Measurements from ENCODE around the gene PLEKHM2. TPM values are rescaled to one million over a fixed set of nuclear protein-coding genes. Genes with fewer than 3 reads are reported as not detected.
A peak's percentile ranks its signal among the peaks of the same experiment; 100 is the strongest.

PLEKHM2 gene
- total and polyA plus RNA-seq, 3 experiments from 2014 or later = 8.3 to 56.3 (median 55.8) TPM

DNA sequence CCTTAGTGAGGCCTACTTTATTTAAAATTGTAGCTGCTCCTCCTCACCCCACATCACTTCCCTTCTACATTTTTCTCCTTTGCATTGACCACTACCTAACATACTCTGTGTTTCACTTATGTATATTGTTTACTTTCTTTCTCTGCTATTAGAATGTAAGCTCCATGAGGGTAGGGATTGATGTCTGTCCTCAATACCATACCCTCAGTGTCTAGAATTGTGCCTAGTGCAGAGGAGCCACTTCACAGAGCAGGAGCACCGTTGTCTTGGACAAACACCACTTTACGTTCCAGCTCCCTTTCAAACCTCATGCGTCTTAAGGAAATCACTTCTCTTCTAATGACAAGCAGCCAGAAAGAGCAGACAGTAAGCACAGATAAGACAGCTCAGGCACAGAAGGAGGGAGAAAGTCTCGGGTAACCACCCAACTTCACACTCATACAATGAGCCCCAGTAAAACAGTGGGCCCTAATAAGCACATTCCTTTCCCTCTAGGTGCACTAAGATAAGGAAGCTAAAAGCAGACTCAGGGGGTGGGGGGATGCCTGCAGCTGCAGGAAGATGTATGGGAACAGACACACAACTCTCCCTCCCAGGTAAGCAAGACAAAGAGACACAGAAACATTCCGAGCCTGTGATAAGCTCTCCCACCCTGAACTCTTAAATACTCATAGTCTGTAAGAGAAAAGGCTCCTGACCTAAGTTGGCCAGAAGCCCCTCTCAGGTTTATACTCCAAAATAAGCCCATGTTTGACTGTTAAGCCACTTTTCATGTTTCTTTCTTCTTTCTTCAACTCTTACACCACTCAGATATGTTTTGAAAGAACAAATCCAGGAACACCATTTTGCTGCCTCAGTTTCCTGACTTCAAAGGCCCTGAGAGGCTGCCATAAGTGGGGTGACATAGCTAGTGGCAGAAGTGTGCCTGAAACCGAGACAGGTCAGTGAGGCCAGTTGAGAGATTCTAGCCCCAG lies 7.1 kb upstream of the PLEKHM2 start:
- Mint-ChIP-seq H3K36me3 (no peaks in the 10 kb centered on the region), H3K27me3 (no peaks in the 10 kb centered on the region), H3K4me3 (no peak overlapping the region), H3K4me1 (no peaks in the 10 kb centered on the region), H3K27ac (peak overlapping the region in 2 of 8 donors; percentile 66 to 82), H3K9me3 (no peaks in the 10 kb centered on the region)
- Histone ChIP-seq H3K27ac (ENCODE audit: low read depth, low read length) (no peak overlapping the region), H3K4me1 (ENCODE audit: insufficient read depth, low read length) (no peaks in the 10 kb centered on the region), H3K9me3 (ENCODE audit: low read length) (no peaks in the 10 kb centered on the region), H3K4me3 (ENCODE audit: low read length) (no peak overlapping the region), H3K36me3 (ENCODE audit: insufficient read depth, low read length) (no peaks in the 10 kb centered on the region), H3K27me3 (ENCODE audit: insufficient read depth, low read length, poor library complexity, severe bottlenecking) (no peaks in the 10 kb centered on the region)
- no peak for DNase-seq
- ChIA-PET POLR2A (no interaction called here), CTCF (interaction anchor here (0.7 kb wide), 1 partner anchor 421 kb away, joined by 4 read pairs; no protein-coding TSS in a partner anchor)

DNA sequence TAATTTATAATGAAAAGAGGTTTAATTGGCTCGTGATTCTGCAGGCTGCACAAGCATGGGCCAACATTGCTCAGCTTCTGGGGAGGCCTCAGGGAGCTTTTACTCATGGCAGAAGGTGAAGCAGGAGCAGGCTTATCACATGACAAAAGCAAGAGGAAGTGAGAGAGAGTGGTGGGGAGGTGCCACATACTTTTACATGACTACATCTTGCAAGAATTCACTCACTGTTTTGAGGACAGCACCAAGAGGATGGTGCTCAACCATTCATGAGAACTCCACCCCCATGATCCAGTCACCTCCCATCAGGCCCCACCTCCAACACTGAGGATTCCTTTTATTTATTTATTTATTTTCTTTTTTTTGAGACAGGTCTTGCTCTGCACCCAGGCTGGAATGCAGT lies 5.5 kb upstream of the PLEKHM2 start:
- CTCF ChIA-PET = no interaction called here
- Mint-ChIP-seq H3K27ac (no peak overlapping the region), H3K36me3 (no peaks in the 10 kb centered on the region), H3K9me3 (no peaks in the 10 kb centered on the region), H3K27me3 (no peaks in the 10 kb centered on the region), H3K4me1 (peaks cover 0 to 4% (median 4%) of the 10 kb centered on the region in 3 donors), H3K4me3 (no peak overlapping the region)
- Histone ChIP-seq H3K4me3 (ENCODE audit: low read length) (no peak overlapping the region), H3K36me3 (ENCODE audit: insufficient read depth, low read length) (no peaks in the 10 kb centered on the region), H3K27me3 (ENCODE audit: insufficient read depth, low read length, poor library complexity, severe bottlenecking) (no peaks in the 10 kb centered on the region), H3K27ac (ENCODE audit: low read depth, low read length) (no peak overlapping the region), H3K4me1 (ENCODE audit: insufficient read depth, low read length) (peaks cover 3% of the 10 kb centered on the region), H3K9me3 (ENCODE audit: low read length) (no peaks in the 10 kb centered on the region)
- no peak for DNase-seq
- POLR2A ChIA-PET = no interaction called here

DNA sequence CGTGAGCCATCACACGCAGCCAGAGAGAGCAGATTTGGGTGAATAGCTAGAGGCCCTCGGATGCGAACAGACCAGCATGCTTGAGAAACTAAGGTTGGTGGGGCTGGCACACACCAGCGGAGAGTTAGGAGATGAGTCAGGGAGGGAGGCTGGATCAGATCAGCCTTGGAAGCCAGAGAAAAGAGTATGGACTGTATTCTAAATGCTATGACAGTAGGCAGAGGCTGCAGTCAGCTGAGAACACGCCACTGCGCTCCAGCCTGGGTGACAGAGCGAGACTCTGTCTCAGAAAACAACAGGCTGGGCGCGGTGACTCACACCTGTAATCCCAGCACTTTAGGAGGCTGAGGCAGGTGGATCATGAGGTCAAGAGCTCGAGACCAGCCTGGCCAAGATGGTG lies 4.0 kb upstream of the PLEKHM2 start:
- H3K9me3 ChIP-seq (ENCODE audit: low read length) = no peaks in the 10 kb centered on the region
- Mint-ChIP-seq H3K27ac (peak overlapping the region in 1 of 8 donors; percentile 93), H3K27me3 (no peaks in the 10 kb centered on the region), H3K4me3 (peak overlapping the region in 2 of 7 donors; percentile 20 to 76), H3K9me3 (no peaks in the 10 kb centered on the region), H3K4me1 (peaks cover 3 to 7% (median 6%) of the 10 kb centered on the region in 3 donors), H3K36me3 (peaks cover 0 to 2% (median 0%) of the 10 kb centered on the region in 3 donors)
- no peaks in the 10 kb centered on the region for H3K36me3 ChIP-seq (ENCODE audit: insufficient read depth, low read length)
- DNase-seq = no peak
- H3K27ac ChIP-seq (ENCODE audit: low read depth, low read length) = no peak overlapping the region
- ChIA-PET CTCF (no interaction called here), POLR2A (no interaction called here)
- H3K27me3 ChIP-seq (ENCODE audit: insufficient read depth, low read length, poor library complexity, severe bottlenecking) = no peaks in the 10 kb centered on the region
- H3K4me3 ChIP-seq (ENCODE audit: low read length) = no peak overlapping the region
- H3K4me1 ChIP-seq (ENCODE audit: insufficient read depth, low read length) = peaks cover 6% of the 10 kb centered on the region

GRCh38 chr1:15680561-15681348 lies 3.4 kb upstream of the PLEKHM2 start:
- DNase-seq = no peak
- Mint-ChIP-seq H3K4me3 (peak overlapping the region in 5 of 7 donors; percentile 16 to 86 (median 50)), H3K9me3 (no peaks in the 10 kb centered on the region), H3K27me3 (no peaks in the 10 kb centered on the region), H3K4me1 (peaks cover 10 to 14% (median 12%) of the 10 kb centered on the region in 3 donors), H3K27ac (peak overlapping the region in 4 of 8 donors; percentile 1 to 93 (median 59)), H3K36me3 (peaks cover 0 to 2% (median 0%) of the 10 kb centered on the region in 3 donors)
- Histone ChIP-seq H3K27ac (ENCODE audit: low read depth, low read length) (no peak overlapping the region), H3K27me3 (ENCODE audit: insufficient read depth, low read length, poor library complexity, severe bottlenecking) (no peaks in the 10 kb centered on the region), H3K36me3 (ENCODE audit: insufficient read depth, low read length) (no peaks in the 10 kb centered on the region), H3K9me3 (ENCODE audit: low read length) (no peaks in the 10 kb centered on the region), H3K4me3 (ENCODE audit: low read length) (no peak overlapping the region), H3K4me1 (ENCODE audit: insufficient read depth, low read length) (peaks cover 12% of the 10 kb centered on the region)
- POLR2A ChIA-PET = interaction anchor here (0.7 kb wide), 1 partner anchor 153 kb away, joined by 4 read pairs; no protein-coding TSS in a partner anchor
- CTCF ChIA-PET = no interaction called here

GRCh38 chr1:15681349-15682292 lies 2.5 kb upstream of the PLEKHM2 start:
- Mint-ChIP-seq H3K4me3 (peak overlapping the region in 5 of 7 donors; percentile 69 to 90 (median 84)), H3K9me3 (no peaks in the 10 kb centered on the region), H3K27ac (peak overlapping the region in 6 of 8 donors; percentile 1 to 93 (median 74)), H3K27me3 (no peaks in the 10 kb centered on the region), H3K4me1 (peaks cover 14 to 20% (median 18%) of the 10 kb centered on the region in 3 donors), H3K36me3 (peaks cover 0 to 2% (median 0%) of the 10 kb centered on the region in 3 donors)
- DNase-seq = no peak
- ChIA-PET POLR2A (interaction anchor here (0.7 kb wide), 1 partner anchor 154 kb away, joined by 4 read pairs; no protein-coding TSS in a partner anchor), CTCF (interaction anchor here (0.7 kb wide), 1 partner anchor 9 kb away, joined by 3 read pairs; no protein-coding TSS in a partner anchor)
- H3K4me3 ChIP-seq (ENCODE audit: low read length) = no peak overlapping the region
- no peaks in the 10 kb centered on the region for H3K9me3 ChIP-seq (ENCODE audit: low read length)
- peaks cover 18% of the 10 kb centered on the region for H3K4me1 ChIP-seq (ENCODE audit: insufficient read depth, low read length)
- no peaks in the 10 kb centered on the region for H3K27me3 ChIP-seq (ENCODE audit: insufficient read depth, low read length, poor library complexity, severe bottlenecking)
- H3K27ac ChIP-seq (ENCODE audit: low read depth, low read length) = no peak overlapping the region
- no peaks in the 10 kb centered on the region for H3K36me3 ChIP-seq (ENCODE audit: insufficient read depth, low read length)

GRCh38 chr1:15682936-15683341 lies 1.2 kb upstream of the PLEKHM2 start:
- H3K27ac Mint-ChIP-seq = peak overlapping the region; percentile 75 to 95 (median 92)
- H3K36me3 Mint-ChIP-seq = peaks cover 0 to 2% (median 1%) of the 10 kb centered on the region in 3 donors
- Histone ChIP-seq H3K9me3 (ENCODE audit: low read length) (no peaks in the 10 kb centered on the region), H3K27me3 (ENCODE audit: insufficient read depth, low read length, poor library complexity, severe bottlenecking) (no peaks in the 10 kb centered on the region), H3K4me3 (ENCODE audit: low read length) (no peak overlapping the region), H3K4me1 (ENCODE audit: insufficient read depth, low read length) (peaks cover 25% of the 10 kb centered on the region), H3K27ac (ENCODE audit: low read depth, low read length) (no peak overlapping the region), H3K36me3 (ENCODE audit: insufficient read depth, low read length) (no peaks in the 10 kb centered on the region)
- no peaks in the 10 kb centered on the region for H3K27me3 Mint-ChIP-seq
- no peak for DNase-seq
- H3K4me3 Mint-ChIP-seq = peak overlapping the region; percentile 64 to 99 (median 84)
- no peaks in the 10 kb centered on the region for H3K9me3 Mint-ChIP-seq
- ChIA-PET POLR2A (no interaction called here), CTCF (no interaction called here)
- peaks cover 25 to 32% (median 27%) of the 10 kb centered on the region in 3 donors for H3K4me1 Mint-ChIP-seq

- Mint-ChIP-seq H3K4me3 (peak overlapping the region; percentile 64 to 99 (median 84)), H3K9me3 (no peaks in the 10 kb centered on the region), H3K4me1 (peaks cover 26 to 35% (median 30%) of the 10 kb centered on the region in 3 donors), H3K27me3 (no peaks in the 10 kb centered on the region), H3K36me3 (peaks cover 0 to 3% (median 3%) of the 10 kb centered on the region in 3 donors), H3K27ac (peak overlapping the region; percentile 63 to 95 (median 92))
- Histone ChIP-seq H3K27ac (ENCODE audit: low read depth, low read length) (peak overlapping the region; percentile 98), H3K4me3 (ENCODE audit: low read length) (peak overlapping the region; percentile 81), H3K4me1 (ENCODE audit: insufficient read depth, low read length) (peaks cover 26% of the 10 kb centered on the region), H3K36me3 (ENCODE audit: insufficient read depth, low read length) (no peaks in the 10 kb centered on the region), H3K27me3 (ENCODE audit: insufficient read depth, low read length, poor library complexity, severe bottlenecking) (no peaks in the 10 kb centered on the region), H3K9me3 (ENCODE audit: low read length) (no peaks in the 10 kb centered on the region)
- ChIA-PET CTCF (no interaction called here), POLR2A (no interaction called here)
- no peak for DNase-seq
Measured at GRCh38 chr1:15683345-15684039, 628 bp upstream of the PLEKHM2 start.
